ENCODE data around the gene TESK1. TPM values are rescaled to one million over a fixed set of nuclear protein-coding genes. Genes with fewer than 3 reads are reported as not detected.
A peak's percentile ranks its signal among the peaks of the same experiment; 100 is the strongest.

Gene TESK1
- total and polyA plus RNA-seq, 2 of the 8 experiments (the other 6 are each of a cell fraction or from before 2014, with no cell fraction given), result 13.5 to 13.9 TPM

GRCh38 chr9:35603506-35603985 lies 1.5 kb upstream of the TESK1 start:
- no peak overlapping the region for H3K18ac ChIP-seq (ENCODE audit: extremely low read depth, low read length)
- H3K27me3 ChIP-seq (replicated peaks in 1 of 4; ENCODE audit: control insufficient read depth in 3 of 4, extremely low read depth in 1 of 4, insufficient read depth in 3 of 4, low read length in 3 of 4), result no peaks in the 10 kb centered on the region
- no peak overlapping the region for H4K8ac ChIP-seq (ENCODE audit: extremely low read depth, insufficient read depth, low read length)
- peaks cover 0 to under 1% (median under 1%) of the 10 kb centered on the region in 4 experiments; a peak in 2 of 8 replicates for H3K36me3 ChIP-seq (ENCODE audit: control insufficient read depth in 2 of 4, insufficient read depth in 4 of 4, low read length in 3 of 4)
- no peak overlapping the region for H3K14ac ChIP-seq (ENCODE audit: insufficient read length)
- peak overlapping the region; percentile 4 for H4K5ac ChIP-seq (ENCODE audit: insufficient read length, low read depth, low read length)
- no peak overlapping the region for H2BK120ac ChIP-seq (replicated peaks; ENCODE audit: low read depth, low read length)
- WGBS, 2 experiments (ENCODE audit: extremely low coverage in 1 of 2, insufficient coverage in 1 of 2, insufficient read length in 1 of 2, insufficient replicate concordance in 2 of 2, low coverage in 1 of 2, low lambda C conversion rate in 2 of 2, missing lambda C conversion rate in 1 of 2), result 45% methylated on average over 18 of the region's 18 CpGs; no CpG with 5 or more reads in 1 of the 2 experiments
- H2BK12ac ChIP-seq (ENCODE audit: low read depth, low read length), result no peak overlapping the region; the same call in 1 of the 2 replicates
- H3K23ac ChIP-seq (ENCODE audit: insufficient read length), result no peak overlapping the region
- H2BK20ac ChIP-seq (ENCODE audit: low read length), result no peak overlapping the region
- H3K56ac ChIP-seq (replicated peaks; ENCODE audit: insufficient read length, low read depth, low read length), result no peak overlapping the region
- H3K4me1 ChIP-seq (replicated peaks in 1 of 4; ENCODE audit: control insufficient read depth in 3 of 4, insufficient read depth in 4 of 4, low read length in 3 of 4), result peaks cover 0 to 18% (median 10%) of the 10 kb centered on the region in 4 experiments; a peak in 6 of 7 replicates
- H3K4me2 ChIP-seq (ENCODE audit: insufficient read depth in 1 of 2, low read depth in 2 of 2, low read length in 2 of 2), result peak overlapping the region; percentile 81 to 89
- POLR2A ChIA-PET (ENCODE audit: partially characterized antibody), result interaction anchor here (0.6 to 1.0 kb wide), 5 partner anchors 12 to 267 kb away, joined by 3 to 4 read pairs (median 3); partner anchors contain the start of genes CCDC107, OR13J1 and RMRP
- H2AK5ac ChIP-seq (ENCODE audit: low read depth, low read length), result no peak overlapping the region
- H3K9ac ChIP-seq (replicated peaks in 1 of 4; ENCODE audit: extremely low read depth in 1 of 4, low read depth in 3 of 4, low read length in 3 of 4), result peak overlapping the region in 3 of 4 experiments; percentile 36 to 65 (median 37); a peak in 3 of 7 replicates
- H2AFZ ChIP-seq (ENCODE audit: low read length), result peak overlapping the region; percentile 93
- DNase-seq (ENCODE audit: low read depth in 1 of 2, low spot score in 2 of 2), result peak in 1 of 2 experiments; percentile 47
- peak overlapping the region; percentile 6; the same call in 1 of the 2 replicates for H2BK15ac ChIP-seq (ENCODE audit: low read length)
- no peak for FAIRE-seq
- peaks cover 0 to 2% of the 10 kb centered on the region in 2 experiments; a peak in 1 of 4 replicates for H3K79me2 ChIP-seq (ENCODE audit: control insufficient read depth in 1 of 2, insufficient read depth in 2 of 2, low read length in 2 of 2)
- no peaks in the 10 kb centered on the region; the same call in 1 of the 2 replicates for H3K79me1 ChIP-seq (ENCODE audit: low read depth, low read length)
- H3K4me3 ChIP-seq (ENCODE audit: extremely low read depth in 1 of 4, insufficient read depth in 2 of 4, low read depth in 3 of 4, low read length in 4 of 4), result peak overlapping the region; percentile 49 to 71 (median 62); a peak in 7 of 8 replicates
- peaks cover 13% of the 10 kb centered on the region for H3K23me2 ChIP-seq (ENCODE audit: low read depth, low read length)
- CTCF ChIA-PET (ENCODE audit: partially characterized antibody), result interaction anchor here (0.5 to 2.1 kb wide), 26 partner anchors 9 to 1004 kb away, joined by 3 to 21 read pairs (median 4); partner anchors contain the start of genes ARHGEF39, CD72 and PIGO
- no peaks in the 10 kb centered on the region; a peak in 1 of 4 replicates for H3K9me3 ChIP-seq (ENCODE audit: insufficient read depth in 2 of 2, low read depth in 1 of 2, low read length in 1 of 2)
- H2BK5ac ChIP-seq (ENCODE audit: low read depth, low read length), result no peak overlapping the region
- TF ChIP-seq BCL11A (IDR thresholded peaks at IDR 0.05; ENCODE audit: low read depth in 2 of 2, low read length in 2 of 2), result no peak
- no peak for TF ChIP-seq SIX5 (IDR thresholded peaks at IDR 0.05; ENCODE audit: low read depth, low read length)
- no peak for TF ChIP-seq HDAC6 (IDR thresholded peaks at IDR 0.05; ENCODE audit: low read depth, low read length)
- TF ChIP-seq CHD1 (IDR thresholded peaks at IDR 0.05; ENCODE audit: low read depth, low read length), result no peak
- TF ChIP-seq POLR2A (IDR thresholded peaks at IDR 0.05; ENCODE audit: control extremely low read depth in 1 of 2, low read depth in 2 of 2, low read length in 2 of 2), result no peak
- TF ChIP-seq JUN (IDR thresholded peaks at IDR 0.05; ENCODE audit: low read depth, low read length), result no peak
- no peak for TF ChIP-seq RFX5 (IDR thresholded peaks at IDR 0.05; ENCODE audit: borderline replicate concordance, low read depth, low read length)
- TF ChIP-seq ZNF274 (IDR thresholded peaks at IDR 0.05; ENCODE audit: borderline replicate concordance, extremely low read depth, low read length), result no peak
- H3K4ac ChIP-seq (replicated peaks; ENCODE audit: insufficient read length, low read depth, low read length), result no peak overlapping the region
- H4K91ac ChIP-seq (replicated peaks; ENCODE audit: insufficient read length, low read length), result peak overlapping the region; percentile 38
- no peak overlapping the region for H3K27ac ChIP-seq (ENCODE audit: low read depth, low read length)
- peaks cover 0 to 12% of the 10 kb centered on the region in 2 experiments for H4K20me1 ChIP-seq (replicated peaks in 1 of 2; ENCODE audit: control insufficient read depth in 1 of 2, insufficient read depth in 2 of 2, low read length in 2 of 2)
